ENCODE data around the gene C4orf36. TPM values are rescaled to one million over a fixed set of nuclear protein-coding genes. Genes with fewer than 3 reads are reported as not detected.

The C4orf36 gene
- total and polyA plus RNA-seq, 2 donors (not counting 1 experiment from before 2014, with no cell fraction given), result 0.24 TPM; not detected in 1

DNA sequence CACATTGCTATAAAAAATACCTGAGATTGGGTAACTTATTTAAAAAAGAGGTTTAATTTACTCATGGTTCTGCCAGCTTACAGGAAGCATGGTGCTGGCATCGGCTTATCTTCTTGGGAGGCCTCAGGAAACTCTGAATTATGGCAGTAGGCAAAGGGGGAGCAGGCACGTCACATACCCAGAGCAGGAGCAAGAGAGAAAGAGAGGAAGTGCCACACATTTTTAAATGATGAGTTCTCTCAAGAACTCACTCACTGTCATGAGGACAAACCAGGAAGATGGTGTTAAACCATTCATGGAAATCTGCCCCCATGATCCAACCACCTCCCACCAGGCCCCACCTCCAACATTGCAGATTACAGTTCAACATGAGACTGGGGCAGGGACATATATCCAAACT lies 32.6 kb upstream of the C4orf36 start:
- H3K27me3 Mint-ChIP-seq, result no peaks in the 10 kb centered on the region
- no peaks in the 10 kb centered on the region for H3K9me3 Mint-ChIP-seq (ENCODE audit: insufficient read depth)
- Histone ChIP-seq H3K27me3 (replicated peaks in 1 of 4; ENCODE audit: control extremely low read depth in 1 of 4, control insufficient read depth in 3 of 4, insufficient read depth in 4 of 4, low read length in 3 of 4) (no peaks in the 10 kb centered on the region), H3K27ac (ENCODE audit: low read length in 2 of 2) (no peak overlapping the region), H2AFZ (ENCODE audit: insufficient read depth, low read depth, low read length, poor library complexity, severe bottlenecking) (no peak overlapping the region), H3K36me3 (replicated peaks in 1 of 2; ENCODE audit: control extremely low read depth in 1 of 2, control insufficient read depth in 1 of 2, extremely low read depth in 1 of 2, insufficient read depth in 2 of 2, low read length in 1 of 2) (no peaks in the 10 kb centered on the region), H3K9ac (ENCODE audit: low read length) (no peak overlapping the region), H3K4me2 (replicated peaks; ENCODE audit: low read depth, low read length, poor library complexity, severe bottlenecking) (no peak overlapping the region), H3K79me2 (ENCODE audit: control insufficient read depth, insufficient read depth, low read length) (peaks cover 7% of the 10 kb centered on the region), H3K4me1 (ENCODE audit: control insufficient read depth in 2 of 2, insufficient read depth in 2 of 2, low read length in 2 of 2) (peaks cover 10 to 16% of the 10 kb centered on the region in 2 donors), H3K4me3 (ENCODE audit: control extremely low read depth in 1 of 5, extremely low read depth in 1 of 5, insufficient read depth in 1 of 5, low read depth in 2 of 5, low read length in 4 of 5) (no peak overlapping the region), H4K20me1 (ENCODE audit: control insufficient read depth, insufficient read depth, low read length, poor library complexity, severe bottlenecking) (no peaks in the 10 kb centered on the region), H3K9me3 (ENCODE audit: control extremely low read depth in 1 of 3, control insufficient read depth in 2 of 3, insufficient read depth in 1 of 3, low read length in 2 of 3) (no peaks in the 10 kb centered on the region)
- WGBS (ENCODE audit: insufficient coverage), result 33% methylated on average over 1 of the region's 2 CpGs
- H3K27ac Mint-ChIP-seq, result no peak overlapping the region
- H3K4me3 Mint-ChIP-seq, result no peak overlapping the region
- H3K4me1 Mint-ChIP-seq, result peaks cover 14% of the 10 kb centered on the region
- no peak for ATAC-seq (ENCODE audit: low read depth)
- CTCF ChIA-PET, result interaction anchor here (0.7 to 7.7 kb wide), 10 partner anchors 13 to 171 kb away, joined by 3 to 390 read pairs (median 20); partner anchors contain the start of gene AFF1
- TF ChIP-seq EZH2 (IDR thresholded peaks at IDR 0.05; ENCODE audit: borderline replicate concordance, insufficient read depth, low read depth, low read length, poor library complexity, severe bottlenecking), result no peak
- TF ChIP-seq, protein P1, sequence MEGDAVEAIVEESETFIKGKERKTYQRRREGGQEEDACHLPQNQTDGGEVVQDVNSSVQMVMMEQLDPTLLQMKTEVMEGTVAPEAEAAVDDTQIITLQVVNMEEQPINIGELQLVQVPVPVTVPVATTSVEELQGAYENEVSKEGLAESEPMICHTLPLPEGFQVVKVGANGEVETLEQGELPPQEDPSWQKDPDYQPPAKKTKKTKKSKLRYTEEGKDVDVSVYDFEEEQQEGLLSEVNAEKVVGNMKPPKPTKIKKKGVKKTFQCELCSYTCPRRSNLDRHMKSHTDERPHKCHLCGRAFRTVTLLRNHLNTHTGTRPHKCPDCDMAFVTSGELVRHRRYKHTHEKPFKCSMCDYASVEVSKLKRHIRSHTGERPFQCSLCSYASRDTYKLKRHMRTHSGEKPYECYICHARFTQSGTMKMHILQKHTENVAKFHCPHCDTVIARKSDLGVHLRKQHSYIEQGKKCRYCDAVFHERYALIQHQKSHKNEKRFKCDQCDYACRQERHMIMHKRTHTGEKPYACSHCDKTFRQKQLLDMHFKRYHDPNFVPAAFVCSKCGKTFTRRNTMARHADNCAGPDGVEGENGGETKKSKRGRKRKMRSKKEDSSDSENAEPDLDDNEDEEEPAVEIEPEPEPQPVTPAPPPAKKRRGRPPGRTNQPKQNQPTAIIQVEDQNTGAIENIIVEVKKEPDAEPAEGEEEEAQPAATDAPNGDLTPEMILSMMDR (IDR thresholded peaks at IDR 0.05), result no peak
- DNase-seq, result no peak
- intact Hi-C loops (cut with micrococcal nuclease), result no loop called here
- POLR2A ChIA-PET, result no interaction called here

- Histone ChIP-seq H4K20me1 (ENCODE audit: control insufficient read depth, insufficient read depth, low read length, poor library complexity, severe bottlenecking) (no peaks in the 10 kb centered on the region), H3K4me2 (replicated peaks; ENCODE audit: low read depth, low read length, poor library complexity, severe bottlenecking) (no peak overlapping the region), H3K79me2 (ENCODE audit: control insufficient read depth, insufficient read depth, low read length) (peaks cover 7% of the 10 kb centered on the region), H3K4me3 (ENCODE audit: control extremely low read depth in 1 of 5, extremely low read depth in 1 of 5, insufficient read depth in 1 of 5, low read depth in 2 of 5, low read length in 4 of 5) (no peak overlapping the region), H2AFZ (ENCODE audit: insufficient read depth, low read depth, low read length, poor library complexity, severe bottlenecking) (no peak overlapping the region), H3K27me3 (replicated peaks in 1 of 4; ENCODE audit: control extremely low read depth in 1 of 4, control insufficient read depth in 3 of 4, insufficient read depth in 4 of 4, low read length in 3 of 4) (no peaks in the 10 kb centered on the region), H3K4me1 (ENCODE audit: control insufficient read depth in 2 of 2, insufficient read depth in 2 of 2, low read length in 2 of 2) (peaks cover 0 to 2% of the 10 kb centered on the region in 2 donors), H3K27ac (ENCODE audit: low read length in 2 of 2) (no peak overlapping the region), H3K9me3 (ENCODE audit: control extremely low read depth in 1 of 3, control insufficient read depth in 2 of 3, insufficient read depth in 1 of 3, low read length in 2 of 3) (no peaks in the 10 kb centered on the region), H3K36me3 (replicated peaks in 1 of 2; ENCODE audit: control extremely low read depth in 1 of 2, control insufficient read depth in 1 of 2, extremely low read depth in 1 of 2, insufficient read depth in 2 of 2, low read length in 1 of 2) (no peaks in the 10 kb centered on the region), H3K9ac (ENCODE audit: low read length) (no peak overlapping the region)
- no peak for DNase-seq
- no peaks in the 10 kb centered on the region for H3K9me3 Mint-ChIP-seq (ENCODE audit: insufficient read depth)
- no peak overlapping the region for H3K4me3 Mint-ChIP-seq
- no peaks in the 10 kb centered on the region for H3K4me1 Mint-ChIP-seq
- ChIA-PET CTCF (interaction anchor here (0.6 to 7.7 kb wide), 41 partner anchors 11 to 1320 kb away, joined by 3 to 390 read pairs (median 7); partner anchors contain the start of gene AFF1), POLR2A (interaction anchor here (0.6 to 2.7 kb wide), 5 partner anchors 14 to 171 kb away, joined by 3 to 14 read pairs (median 5); no protein-coding TSS in a partner anchor)
- WGBS (ENCODE audit: insufficient coverage), result 100% methylated on average over 1 of the region's 1 CpG
- intact Hi-C loops (cut with micrococcal nuclease), result loop anchor here (1.0 to 2.0 kb wide), 5 partner anchors 13 to 314 kb away; no protein-coding TSS in a partner anchor
- TF ChIP-seq EZH2 (IDR thresholded peaks at IDR 0.05; ENCODE audit: borderline replicate concordance, insufficient read depth, low read depth, low read length, poor library complexity, severe bottlenecking), result no peak
- TF ChIP-seq, protein P1 (IDR thresholded peaks at IDR 0.05), result no peak
- no peak for ATAC-seq (ENCODE audit: low read depth)
- no peak overlapping the region for H3K27ac Mint-ChIP-seq
- no peaks in the 10 kb centered on the region for H3K27me3 Mint-ChIP-seq
These were observed 29.5 kb upstream of the C4orf36 start for GRCh38 chr4:86921608-86922252.
